Measurements from ENCODE around the gene DKK2. TPM values are rescaled to one million over a fixed set of nuclear protein-coding genes. Genes with fewer than 3 reads are reported as not detected.

The DKK2 gene, protein sequence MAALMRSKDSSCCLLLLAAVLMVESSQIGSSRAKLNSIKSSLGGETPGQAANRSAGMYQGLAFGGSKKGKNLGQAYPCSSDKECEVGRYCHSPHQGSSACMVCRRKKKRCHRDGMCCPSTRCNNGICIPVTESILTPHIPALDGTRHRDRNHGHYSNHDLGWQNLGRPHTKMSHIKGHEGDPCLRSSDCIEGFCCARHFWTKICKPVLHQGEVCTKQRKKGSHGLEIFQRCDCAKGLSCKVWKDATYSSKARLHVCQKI
- polyA plus RNA-seq: under 1 TPM in 2 of 4 donors, not detected in 2; 0.10 to 0.37 TPM
- long read RNA-seq, donor 1: 0 reads
- long read RNA-seq, donor 2: 0 reads
- long read RNA-seq, donor 3: 0 reads
- long read RNA-seq, donor 4: 0 reads
- long read RNA-seq, donor 5, partial matches to known transcripts: 0 of 1 reads
- long read RNA-seq, donor 5, other reads (novel, unspliced or antisense): 0 of 1 reads
- long read RNA-seq, donor 6: 0 reads
- long read RNA-seq, donor 7: 0 reads
- long read RNA-seq, donor 8: 0 reads
- long read RNA-seq, donor 9: 0 reads
- long read RNA-seq, donor 10, partial matches to known transcripts: 0 of 1 reads
- long read RNA-seq, donor 10, other reads (novel, unspliced or antisense): 0 of 1 reads

DNA sequence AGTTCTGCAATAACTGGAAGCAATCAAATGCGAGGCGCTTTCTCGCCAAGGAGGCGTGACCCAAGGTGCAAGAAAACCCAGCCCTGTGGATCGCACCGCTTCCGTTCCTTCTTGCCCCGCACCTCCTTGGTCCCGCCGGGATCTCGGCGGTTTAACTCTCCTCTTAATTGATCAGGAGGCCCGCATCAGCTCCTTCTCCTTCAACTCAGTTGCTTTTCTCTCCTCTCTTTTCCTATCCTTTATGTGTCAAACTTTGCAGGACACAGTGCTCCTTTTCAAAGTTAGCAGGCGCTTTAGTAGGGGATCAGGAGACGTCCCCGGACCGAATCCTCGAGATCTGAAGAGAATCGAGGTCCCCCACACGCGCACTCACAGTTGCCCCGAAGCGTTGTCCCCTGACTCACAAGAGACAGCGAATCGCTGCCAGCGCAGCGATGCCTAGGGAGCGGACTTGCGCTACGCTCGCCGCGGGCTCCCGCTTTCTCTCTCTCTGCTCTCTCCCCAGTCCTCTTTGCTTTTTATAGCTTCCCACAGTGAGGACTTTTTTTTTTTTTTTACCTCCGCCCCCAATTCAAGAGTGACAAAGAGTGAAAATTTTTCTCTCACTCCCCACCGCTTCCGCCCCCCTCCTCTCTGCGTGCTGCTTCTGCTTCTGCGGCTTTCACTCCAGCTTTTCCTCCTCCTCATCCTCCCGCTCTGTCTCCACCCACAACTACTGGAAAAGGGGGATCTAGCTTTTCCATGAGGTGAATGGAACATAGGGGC is at the start of gene DKK2:
Gene DKK2 (minus strand): TSS at position 495 of the 765 bp plus-strand sequence. CDS start 722 bp downstream, outside the sequence.
- WGBS, 3 donors: 1 to 3% (median 1%) methylated on average over 40 of the region's 40 CpGs
- Histone ChIP-seq H3K4me3 (ENCODE audit: low read depth in 1 of 3, low read length in 3 of 3) (peak within 1 kb of the TSS in 2 of 3 donors; percentile 13 to 33), H3K27me3 (ENCODE audit: control insufficient read depth in 3 of 3, insufficient read depth in 3 of 3, low read length in 3 of 3) (peaks cover 4 to 47% (median 26%) of the 10 kb centered on the region in 3 donors), H3K9me3 (ENCODE audit: control insufficient read depth in 2 of 2, insufficient read depth in 1 of 2, low read depth in 1 of 2, low read length in 1 of 2) (no peaks in the 10 kb centered on the region), H3K36me3 (ENCODE audit: control insufficient read depth in 3 of 3, insufficient read depth in 2 of 3, low read depth in 1 of 3, low read length in 3 of 3) (no peaks in the 10 kb centered on the region), H3K27ac (ENCODE audit: low read depth in 1 of 3, low read length in 2 of 3) (no peak within 1 kb of the TSS), H3K4me1 (ENCODE audit: control insufficient read depth in 3 of 3, insufficient read depth in 2 of 3, low read depth in 1 of 3, low read length in 2 of 3) (no peaks in the 10 kb centered on the region)
- DNase-seq (peak; percentile 1 to 4), FAIRE-seq (no peak)

DNA sequence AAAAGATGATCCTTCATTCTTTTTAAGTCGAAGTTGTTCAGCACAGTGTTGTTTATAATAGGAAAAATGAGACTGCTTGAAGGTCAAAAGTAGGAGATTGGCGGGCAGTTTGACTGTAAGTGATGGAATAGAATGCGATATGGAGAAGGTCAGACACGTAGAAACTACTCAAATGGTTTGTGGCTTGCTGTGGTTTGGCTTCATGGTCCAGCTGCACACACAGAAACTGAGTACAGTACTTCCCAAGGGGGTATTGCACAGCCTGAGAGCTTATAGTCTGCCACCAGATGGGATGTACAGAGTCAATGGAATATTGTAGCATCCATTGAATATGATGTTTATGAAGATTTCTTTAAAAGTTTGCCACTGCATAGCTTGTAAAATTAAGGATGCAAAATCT is 41.1 kb upstream of the DKK2 start:
- H3K4me3 ChIP-seq (ENCODE audit: low read depth in 1 of 3, low read length in 3 of 3): no peak overlapping the region
- FAIRE-seq (no peak), DNase-seq (no peak)
- H3K9me3 ChIP-seq (ENCODE audit: control insufficient read depth in 2 of 2, insufficient read depth in 1 of 2, low read depth in 1 of 2, low read length in 1 of 2): no peaks in the 10 kb centered on the region
- 68 to 84% (median 79%) methylated on average over 4 of the region's 4 CpGs for WGBS, 3 donors
- H3K27ac ChIP-seq (ENCODE audit: low read depth in 1 of 3, low read length in 2 of 3): no peak overlapping the region
- no peaks in the 10 kb centered on the region for H3K27me3 ChIP-seq (ENCODE audit: control insufficient read depth in 3 of 3, insufficient read depth in 3 of 3, low read length in 3 of 3)
- H3K36me3 ChIP-seq (ENCODE audit: control insufficient read depth in 3 of 3, insufficient read depth in 2 of 3, low read depth in 1 of 3, low read length in 3 of 3): no peaks in the 10 kb centered on the region
- H3K4me1 ChIP-seq (ENCODE audit: control insufficient read depth in 3 of 3, insufficient read depth in 2 of 3, low read depth in 1 of 3, low read length in 2 of 3): no peaks in the 10 kb centered on the region

DNA sequence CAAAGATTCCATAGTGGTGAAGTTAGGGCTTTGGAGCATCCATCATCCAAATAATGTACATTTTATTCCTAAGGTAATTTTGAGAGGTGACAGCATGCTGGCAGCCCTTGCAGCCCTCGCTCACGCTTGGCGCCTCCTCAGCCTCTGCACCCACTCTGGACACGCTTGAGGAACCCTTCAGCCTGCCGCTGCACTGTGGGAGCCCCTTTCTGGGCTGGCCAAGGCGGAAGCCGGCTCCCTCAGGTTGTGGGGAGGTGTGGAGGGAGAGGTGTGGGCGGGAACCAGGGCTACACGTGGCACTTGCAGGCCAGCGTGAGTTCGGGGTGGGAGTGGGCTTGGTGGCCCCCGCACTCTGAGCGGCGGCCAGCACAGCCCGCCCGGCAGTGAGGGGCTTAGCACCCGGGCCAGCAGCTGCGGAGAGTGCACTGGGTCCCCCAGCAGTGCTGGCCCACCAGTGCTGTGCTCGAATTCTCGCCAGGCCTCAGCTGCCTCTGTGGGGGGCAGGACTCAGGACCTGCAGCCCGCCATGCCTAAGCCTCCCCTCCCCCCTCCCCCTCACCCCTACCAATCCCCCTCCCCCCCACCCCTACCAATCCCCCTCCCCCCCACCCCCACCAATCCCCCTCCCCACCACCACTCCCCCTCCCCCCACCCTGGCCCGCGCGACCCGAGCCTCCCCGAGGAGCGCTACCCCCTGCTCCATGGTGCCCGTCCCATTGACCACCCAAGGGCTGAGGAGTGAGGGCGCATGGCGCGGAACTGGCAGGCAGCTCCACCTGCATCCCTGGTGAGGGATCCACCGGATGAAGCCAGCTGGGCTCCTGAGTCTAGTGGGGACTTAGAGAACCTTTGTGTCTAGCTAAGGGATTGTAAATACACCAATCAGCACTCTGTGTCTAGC is 37.0 kb upstream of the DKK2 start:
- DNase-seq: no peak
- Histone ChIP-seq H3K27me3 (ENCODE audit: control insufficient read depth in 3 of 3, insufficient read depth in 3 of 3, low read length in 3 of 3) (no peaks in the 10 kb centered on the region), H3K9me3 (ENCODE audit: control insufficient read depth in 2 of 2, insufficient read depth in 1 of 2, low read depth in 1 of 2, low read length in 1 of 2) (no peaks in the 10 kb centered on the region), H3K27ac (ENCODE audit: low read depth in 1 of 3, low read length in 2 of 3) (no peak overlapping the region), H3K4me1 (ENCODE audit: control insufficient read depth in 3 of 3, insufficient read depth in 2 of 3, low read depth in 1 of 3, low read length in 2 of 3) (no peaks in the 10 kb centered on the region), H3K36me3 (ENCODE audit: control insufficient read depth in 3 of 3, insufficient read depth in 2 of 3, low read depth in 1 of 3, low read length in 3 of 3) (no peaks in the 10 kb centered on the region), H3K4me3 (ENCODE audit: low read depth in 1 of 3, low read length in 3 of 3) (no peak overlapping the region)
- 90 to 94% (median 93%) methylated on average over 22 to 32 of the region's 32 CpGs for WGBS, 3 donors
- FAIRE-seq: no peak

DNA sequence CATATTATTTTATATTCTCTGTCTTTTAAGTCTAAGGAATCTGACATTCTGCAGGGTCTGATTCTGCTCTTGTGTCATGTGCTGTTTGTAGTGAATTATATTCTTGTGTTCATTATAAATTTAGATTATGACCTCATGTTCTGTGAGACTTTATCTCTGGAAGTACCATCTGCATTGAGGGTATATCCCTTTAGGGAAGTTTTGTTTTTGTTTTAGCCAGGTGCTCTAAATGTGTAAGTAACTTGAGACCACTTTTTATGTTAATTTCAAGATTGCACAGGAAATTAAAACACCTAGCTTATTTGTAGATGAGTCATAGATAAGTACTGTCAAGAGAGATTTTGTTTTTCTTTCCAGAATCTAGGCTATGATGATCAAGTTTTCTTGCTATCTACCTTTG is 35.0 kb upstream of the DKK2 start:
- FAIRE-seq (no peak), DNase-seq (no peak)
- no peak overlapping the region for H3K4me3 ChIP-seq (ENCODE audit: low read depth in 1 of 3, low read length in 3 of 3)
- H3K27ac ChIP-seq (ENCODE audit: low read depth in 1 of 3, low read length in 2 of 3): no peak overlapping the region
- H3K27me3 ChIP-seq (ENCODE audit: control insufficient read depth in 3 of 3, insufficient read depth in 3 of 3, low read length in 3 of 3): no peaks in the 10 kb centered on the region
- no peaks in the 10 kb centered on the region for H3K4me1 ChIP-seq (ENCODE audit: control insufficient read depth in 3 of 3, insufficient read depth in 2 of 3, low read depth in 1 of 3, low read length in 2 of 3)
- H3K9me3 ChIP-seq (ENCODE audit: control insufficient read depth in 2 of 2, insufficient read depth in 1 of 2, low read depth in 1 of 2, low read length in 1 of 2): no peaks in the 10 kb centered on the region
- no peaks in the 10 kb centered on the region for H3K36me3 ChIP-seq (ENCODE audit: control insufficient read depth in 3 of 3, insufficient read depth in 2 of 3, low read depth in 1 of 3, low read length in 3 of 3)

DNA sequence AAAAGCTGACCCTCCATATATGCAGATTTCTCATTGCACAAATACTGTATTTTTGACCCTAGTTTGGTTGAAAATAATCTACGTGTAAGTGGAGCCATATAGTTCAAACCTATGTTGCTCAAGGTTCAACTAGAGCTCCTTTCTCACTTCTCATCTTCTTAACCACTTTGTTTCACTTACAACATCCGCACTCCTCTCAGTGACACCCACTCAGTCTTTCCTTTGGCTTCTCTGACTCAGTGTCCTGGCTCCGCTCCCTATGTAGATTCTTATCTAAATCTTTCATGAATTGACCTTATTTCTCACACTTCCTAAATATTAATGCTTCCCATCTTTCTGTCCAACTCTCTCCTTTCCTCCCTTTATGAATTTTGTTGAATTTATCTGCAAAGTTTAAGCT is 32.9 kb upstream of the DKK2 start:
- no peaks in the 10 kb centered on the region for H3K9me3 ChIP-seq (ENCODE audit: control insufficient read depth in 2 of 2, insufficient read depth in 1 of 2, low read depth in 1 of 2, low read length in 1 of 2)
- H3K27ac ChIP-seq (ENCODE audit: low read depth in 1 of 3, low read length in 2 of 3): no peak overlapping the region
- WGBS, 3 donors: 77 to 83% (median 78%) methylated on average over 3 of the region's 3 CpGs
- no peak overlapping the region for H3K4me3 ChIP-seq (ENCODE audit: low read depth in 1 of 3, low read length in 3 of 3)
- no peaks in the 10 kb centered on the region for H3K4me1 ChIP-seq (ENCODE audit: control insufficient read depth in 3 of 3, insufficient read depth in 2 of 3, low read depth in 1 of 3, low read length in 2 of 3)
- FAIRE-seq (no peak), DNase-seq (no peak)
- no peaks in the 10 kb centered on the region for H3K36me3 ChIP-seq (ENCODE audit: control insufficient read depth in 3 of 3, insufficient read depth in 2 of 3, low read depth in 1 of 3, low read length in 3 of 3)
- no peaks in the 10 kb centered on the region for H3K27me3 ChIP-seq (ENCODE audit: control insufficient read depth in 3 of 3, insufficient read depth in 3 of 3, low read length in 3 of 3)

DNA sequence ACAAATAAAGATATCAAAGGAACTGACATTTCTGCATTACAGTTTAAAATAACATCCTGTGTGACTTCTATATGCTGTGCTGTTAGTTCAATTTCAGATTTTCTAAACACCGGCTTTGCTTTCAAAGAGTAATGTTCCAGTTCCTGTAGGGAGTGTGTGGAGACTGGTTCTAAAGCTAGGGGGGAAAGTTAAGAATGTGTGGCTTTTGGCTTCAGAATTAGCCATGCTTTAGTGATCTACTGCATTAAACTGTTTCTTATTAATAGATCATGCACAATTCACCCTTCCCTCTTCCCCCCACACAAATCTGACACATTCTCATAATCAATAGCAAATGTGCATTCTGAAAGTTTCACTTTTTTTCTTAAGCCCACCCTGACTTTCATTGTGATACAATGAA is 32.0 kb upstream of the DKK2 start:
- H3K27ac ChIP-seq (ENCODE audit: low read depth in 1 of 3, low read length in 2 of 3): no peak overlapping the region
- H3K27me3 ChIP-seq (ENCODE audit: control insufficient read depth in 3 of 3, insufficient read depth in 3 of 3, low read length in 3 of 3): no peaks in the 10 kb centered on the region
- H3K36me3 ChIP-seq (ENCODE audit: control insufficient read depth in 3 of 3, insufficient read depth in 2 of 3, low read depth in 1 of 3, low read length in 3 of 3): no peaks in the 10 kb centered on the region
- DNase-seq (no peak), FAIRE-seq (no peak)
- H3K4me1 ChIP-seq (ENCODE audit: control insufficient read depth in 3 of 3, insufficient read depth in 2 of 3, low read depth in 1 of 3, low read length in 2 of 3): no peaks in the 10 kb centered on the region
- no peaks in the 10 kb centered on the region for H3K9me3 ChIP-seq (ENCODE audit: control insufficient read depth in 2 of 2, insufficient read depth in 1 of 2, low read depth in 1 of 2, low read length in 1 of 2)
- H3K4me3 ChIP-seq (ENCODE audit: low read depth in 1 of 3, low read length in 3 of 3): no peak overlapping the region
- 63 to 81% (median 64%) methylated on average over 1 of the region's 1 CpG for WGBS, 3 donors

DNA sequence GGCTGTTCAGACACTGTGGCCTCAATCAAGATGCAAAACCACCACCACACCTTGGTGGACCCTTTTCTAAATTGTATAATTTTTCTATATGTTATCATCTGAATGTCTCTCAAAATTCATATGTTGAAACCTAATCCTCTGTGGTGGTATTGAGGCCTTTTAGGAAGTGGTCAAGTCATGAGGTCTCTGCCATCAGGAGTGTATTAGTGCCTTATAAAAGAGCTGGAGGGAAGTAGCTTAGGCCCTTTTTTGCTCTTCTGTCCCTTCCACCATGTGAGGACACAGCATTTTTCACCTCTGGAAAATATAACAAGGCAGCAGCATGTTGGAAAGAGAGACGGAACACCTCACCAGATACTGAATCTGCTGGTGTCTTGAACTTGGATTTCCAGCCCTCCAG is 30.5 kb upstream of the DKK2 start:
- Histone ChIP-seq H3K4me1 (ENCODE audit: control insufficient read depth in 3 of 3, insufficient read depth in 2 of 3, low read depth in 1 of 3, low read length in 2 of 3) (no peaks in the 10 kb centered on the region), H3K4me3 (ENCODE audit: low read depth in 1 of 3, low read length in 3 of 3) (no peak overlapping the region), H3K27ac (ENCODE audit: low read depth in 1 of 3, low read length in 2 of 3) (no peak overlapping the region), H3K9me3 (ENCODE audit: control insufficient read depth in 2 of 2, insufficient read depth in 1 of 2, low read depth in 1 of 2, low read length in 1 of 2) (no peaks in the 10 kb centered on the region), H3K36me3 (ENCODE audit: control insufficient read depth in 3 of 3, insufficient read depth in 2 of 3, low read depth in 1 of 3, low read length in 3 of 3) (no peaks in the 10 kb centered on the region), H3K27me3 (ENCODE audit: control insufficient read depth in 3 of 3, insufficient read depth in 3 of 3, low read length in 3 of 3) (no peaks in the 10 kb centered on the region)
- DNase-seq (no peak), FAIRE-seq (no peak)
- WGBS, 3 donors: 75 to 92% (median 90%) methylated on average over 1 of the region's 1 CpG

DNA sequence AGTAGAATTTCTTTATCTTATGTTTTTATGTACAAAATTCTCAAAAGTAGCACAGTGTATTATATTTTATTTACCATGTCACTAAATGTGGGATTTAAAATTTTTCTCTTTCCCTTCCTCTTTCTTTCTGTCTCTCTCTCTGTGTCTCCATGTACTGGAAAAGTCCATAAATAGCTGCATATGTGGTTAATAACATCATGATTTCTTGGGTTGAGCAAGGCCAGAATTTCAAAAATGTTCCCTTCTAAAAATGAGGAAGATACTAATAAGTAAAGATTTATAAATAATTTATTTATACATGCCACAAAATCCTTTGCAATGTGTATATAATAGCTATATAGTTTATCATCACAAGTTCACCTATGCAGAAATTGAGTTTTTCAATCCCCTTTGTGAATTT is 29.1 kb upstream of the DKK2 start:
- Histone ChIP-seq H3K4me1 (ENCODE audit: control insufficient read depth in 3 of 3, insufficient read depth in 2 of 3, low read depth in 1 of 3, low read length in 2 of 3) (no peaks in the 10 kb centered on the region), H3K27ac (ENCODE audit: low read depth in 1 of 3, low read length in 2 of 3) (no peak overlapping the region), H3K36me3 (ENCODE audit: control insufficient read depth in 3 of 3, insufficient read depth in 2 of 3, low read depth in 1 of 3, low read length in 3 of 3) (no peaks in the 10 kb centered on the region), H3K9me3 (ENCODE audit: control insufficient read depth in 2 of 2, insufficient read depth in 1 of 2, low read depth in 1 of 2, low read length in 1 of 2) (no peaks in the 10 kb centered on the region), H3K27me3 (ENCODE audit: control insufficient read depth in 3 of 3, insufficient read depth in 3 of 3, low read length in 3 of 3) (no peaks in the 10 kb centered on the region), H3K4me3 (ENCODE audit: low read depth in 1 of 3, low read length in 3 of 3) (no peak overlapping the region)
- DNase-seq (no peak), FAIRE-seq (peak; percentile 36)

All from small intestine (tissue), 16 donors.